Medulla oblongata (tissue), 1 donor: ENCODE measurements around the gene SUPT3H.
"Not testable (repeated sequence)": the region's sequence is repeated elsewhere in the genome, so short reads cannot be mapped to it uniquely, and the experiment has no call there.

Source experiments
- DNase-seq: peaks from one replicate; pipeline ENCODE4 v3.0.0-alpha.2; 2015; ENCODE audit errors: extremely low spot score

SUPT3H gene

DNA sequence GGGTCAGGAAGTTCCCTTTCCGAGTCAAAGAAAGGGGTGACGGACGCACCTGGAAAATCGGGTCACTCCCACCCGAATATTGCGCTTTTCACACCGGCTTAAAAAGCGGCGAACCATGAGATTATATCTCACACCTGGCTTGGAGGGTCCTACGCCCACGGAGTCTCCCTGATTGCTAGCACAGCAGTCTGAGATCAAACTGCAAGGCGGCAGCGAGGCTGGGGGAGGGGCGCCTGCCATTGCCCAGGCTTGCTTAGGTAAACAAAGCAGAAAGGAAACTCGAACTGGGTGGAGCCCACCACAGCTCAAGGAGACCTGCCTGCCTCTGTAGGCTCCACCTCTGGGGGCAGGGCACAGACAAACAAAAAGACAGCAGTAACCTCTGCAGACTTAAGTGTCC, 315.1 kb downstream of the SUPT3H start:
- DNase-seq, result not testable (repeated sequence)

DNA sequence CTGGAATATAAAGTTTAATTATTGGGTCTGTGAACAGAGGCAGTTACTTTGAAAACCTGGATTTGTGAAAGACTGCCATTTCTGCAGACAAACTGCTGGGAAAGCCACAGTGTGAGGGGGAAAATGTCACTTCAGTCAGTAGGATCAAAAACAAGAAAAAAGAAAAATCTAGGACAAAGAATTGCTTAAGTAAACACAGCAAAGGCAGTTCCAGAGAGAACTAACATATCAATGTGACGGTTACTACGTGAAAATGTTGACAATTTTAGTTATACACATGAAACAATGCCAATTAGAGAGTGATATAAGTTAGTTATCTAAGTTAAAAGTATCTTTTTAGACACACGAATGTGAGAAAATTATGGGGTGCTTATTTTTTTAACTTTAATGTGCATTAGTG, 320.0 kb downstream of the SUPT3H start:
- DNase-seq, result no peak

DNA sequence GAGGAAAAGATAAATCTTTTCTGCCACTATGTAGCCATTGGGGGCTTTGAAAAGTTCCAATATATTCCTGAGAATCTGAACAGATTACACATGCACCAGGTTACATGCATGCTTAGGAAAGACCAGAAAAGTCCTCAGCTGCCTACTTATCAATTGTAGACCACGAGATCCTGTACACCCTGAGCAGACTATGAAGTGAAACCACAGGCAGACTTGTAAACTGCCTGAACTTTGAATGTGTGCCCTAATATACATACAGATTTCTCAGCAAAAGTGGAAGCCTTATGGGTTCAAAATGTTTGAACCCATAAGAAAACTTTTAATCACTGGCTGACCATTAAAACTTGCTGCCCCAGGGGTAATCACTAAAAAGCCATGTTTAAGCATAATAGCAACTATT, 323.1 kb downstream of the SUPT3H start:
- peak; percentile 35 for DNase-seq

DNA sequence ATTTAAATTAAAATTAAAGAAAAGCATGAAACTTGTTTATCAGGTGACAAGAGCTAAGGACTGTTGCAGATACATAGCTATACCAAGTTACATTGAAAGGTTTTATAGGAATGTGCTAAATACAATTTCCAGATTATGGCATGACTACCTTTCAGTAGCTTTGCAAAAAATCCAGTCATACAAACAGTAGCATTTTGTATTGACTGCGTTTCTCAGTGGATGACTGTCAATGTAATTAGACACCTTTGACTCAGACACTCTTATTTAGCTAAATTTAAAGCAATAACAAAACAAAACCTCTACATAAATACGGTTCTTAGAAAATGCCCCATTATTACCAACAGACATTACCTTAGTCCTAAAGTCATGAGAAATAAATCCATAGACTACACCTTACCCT, 325.4 kb downstream of the SUPT3H start:
- no peak for DNase-seq

DNA sequence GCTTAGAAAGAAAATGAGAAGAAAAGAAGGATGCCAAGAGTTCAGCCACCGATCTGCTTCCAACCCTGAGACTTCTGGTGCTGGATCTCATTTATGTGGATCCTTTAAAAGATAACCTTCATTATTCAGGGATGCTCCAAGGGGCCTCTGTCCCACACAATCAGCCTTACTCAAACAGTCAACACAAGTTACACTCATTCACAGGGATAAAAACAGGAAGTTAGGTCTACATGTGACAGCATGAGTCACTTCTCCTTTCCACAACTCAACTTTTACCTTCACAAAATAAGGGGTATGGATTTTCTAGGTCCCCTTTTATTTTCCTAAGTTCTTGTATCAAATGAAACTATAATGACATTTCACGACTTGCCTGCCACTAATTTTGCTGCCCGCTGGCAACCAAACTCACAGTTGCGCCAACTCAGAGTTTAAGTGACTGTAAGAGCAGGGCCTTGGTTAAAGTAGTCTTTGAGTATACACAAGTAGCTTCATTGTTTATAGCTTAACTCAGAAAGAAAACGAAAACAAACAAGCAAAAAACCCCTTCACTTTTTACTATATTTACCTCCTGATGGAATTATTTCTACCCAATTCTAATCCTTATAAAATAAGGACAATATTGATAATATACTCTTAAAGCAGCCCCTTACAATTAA, 328.4 kb downstream of the SUPT3H start:
- DNase-seq, result peak; percentile 54

DNA sequence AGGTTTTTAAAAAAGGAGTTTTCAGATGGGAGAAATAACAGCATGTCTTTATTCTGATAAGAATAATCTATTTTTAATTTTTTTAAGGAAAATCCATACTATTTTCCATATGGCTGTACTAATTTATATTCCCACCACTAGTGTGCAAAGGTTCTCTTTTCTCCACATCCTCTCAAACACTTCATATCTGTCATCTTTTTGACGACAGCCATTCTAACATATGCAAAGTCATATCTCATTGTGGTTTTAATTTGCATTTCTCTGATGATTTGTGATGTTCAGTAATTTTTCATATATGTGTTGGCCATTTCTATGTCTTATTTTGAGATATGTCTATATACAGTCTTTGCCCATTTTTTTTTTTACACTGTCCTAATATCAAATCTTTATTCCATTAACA, 330.2 kb downstream of the SUPT3H start:
- DNase-seq, result no peak

DNA sequence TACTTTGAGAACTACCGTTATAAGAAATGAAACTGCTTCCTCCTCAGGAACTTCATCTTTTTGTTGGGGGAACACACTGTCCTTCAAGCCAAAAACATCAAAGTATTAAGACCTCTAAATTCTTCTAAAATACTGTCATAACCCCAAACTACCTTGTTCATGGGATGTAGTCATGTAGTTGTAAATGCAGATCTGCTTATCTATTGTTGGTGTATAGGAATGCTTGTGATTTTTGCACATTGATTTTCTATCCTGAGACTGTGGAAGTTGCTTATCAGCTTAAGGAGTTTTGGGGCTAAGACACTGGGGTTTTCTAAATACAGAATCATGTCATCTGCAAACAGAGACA, 332.5 kb downstream of the SUPT3H start:
- no peak for DNase-seq

DNA sequence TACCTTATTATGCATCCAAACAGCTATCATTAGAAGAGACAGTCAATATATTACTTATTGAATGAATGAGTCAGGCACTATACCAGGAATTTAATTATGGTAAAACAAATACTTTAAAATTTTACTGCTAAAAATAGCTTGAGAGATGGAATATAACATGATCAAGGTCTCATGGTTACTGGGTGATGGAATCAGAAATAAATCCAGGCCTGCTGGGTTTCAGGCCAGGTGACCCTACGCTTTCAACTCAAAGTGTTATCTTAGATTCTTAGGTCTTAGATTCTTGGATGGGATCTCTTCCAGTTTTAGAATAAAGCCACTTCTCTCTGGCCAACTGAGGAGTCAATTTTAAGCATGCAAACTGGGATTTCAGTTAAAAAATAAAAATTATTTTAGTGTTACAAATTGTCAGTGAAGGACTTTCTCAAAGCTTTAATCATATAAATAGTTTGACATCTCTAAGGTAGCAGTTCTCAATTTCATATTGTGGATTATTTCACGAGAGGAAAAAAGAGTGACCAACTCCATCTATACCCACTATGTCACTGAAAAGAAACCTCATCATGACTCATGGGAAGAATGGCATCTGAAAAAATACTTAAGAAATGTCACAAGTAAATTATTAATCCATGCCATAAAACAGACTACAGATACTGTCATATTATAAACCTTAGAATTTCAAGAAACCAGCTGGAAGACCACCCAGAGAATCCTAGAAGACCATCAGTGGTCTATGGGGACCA, 333.1 kb downstream of the SUPT3H start:
- DNase-seq, result no peak

DNA sequence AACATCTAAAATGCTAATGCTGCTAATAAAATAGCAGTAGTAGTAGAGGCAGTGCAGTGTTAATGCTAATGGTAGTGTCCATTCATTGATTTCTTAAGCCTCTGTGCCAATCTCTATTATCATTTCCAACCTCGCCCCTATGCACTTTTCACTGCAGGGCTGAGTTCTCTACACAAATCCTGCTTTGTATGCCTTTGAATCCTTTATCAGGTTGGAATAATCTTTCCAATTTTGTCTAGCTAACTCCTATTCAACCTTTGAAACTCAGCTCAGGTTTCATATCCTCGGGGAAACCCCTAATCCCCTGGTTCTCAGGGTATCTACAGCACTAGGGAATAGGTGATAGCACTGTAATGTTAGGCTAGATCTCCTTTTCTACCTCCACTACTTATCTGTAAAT, 333.6 kb downstream of the SUPT3H start:
- DNase-seq, result no peak

DNA sequence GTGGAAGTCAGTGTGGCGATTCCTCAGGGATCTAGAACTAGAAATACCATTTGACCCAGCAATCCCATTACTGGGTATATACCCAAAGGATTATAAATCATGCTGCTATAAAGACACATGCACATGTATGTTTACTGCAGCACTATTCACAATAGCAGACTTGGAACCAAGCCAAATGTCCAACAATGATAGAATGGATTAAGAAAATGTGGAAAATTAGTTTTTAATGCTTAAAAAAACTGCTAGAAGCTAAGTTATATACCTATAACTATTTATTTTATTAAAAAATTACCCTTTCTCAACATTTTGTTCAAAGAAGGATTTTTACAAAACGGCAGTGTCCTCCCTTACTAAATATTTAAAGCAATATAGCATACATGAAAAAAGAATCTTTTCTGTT, 335.1 kb downstream of the SUPT3H start:
- DNase-seq, result not testable (repeated sequence)

DNA sequence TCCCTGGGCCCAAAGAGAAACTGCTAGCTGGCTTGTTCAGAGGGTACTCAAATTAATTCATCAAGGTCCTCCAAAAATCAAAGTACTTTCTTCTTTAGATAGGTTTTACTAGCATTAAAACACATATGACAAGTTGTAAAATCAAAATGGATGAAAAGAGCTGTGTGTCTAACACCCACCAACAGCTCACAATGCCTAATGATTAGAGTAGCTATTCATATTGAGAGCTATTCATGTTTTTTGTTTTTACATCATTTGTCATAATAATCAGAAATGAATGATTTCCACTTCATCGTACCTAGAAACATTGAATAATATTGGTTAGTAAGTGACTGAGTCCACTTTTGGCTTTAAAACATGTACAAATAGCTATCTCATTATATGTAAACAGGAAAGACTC, 339.5 kb downstream of the SUPT3H start:
- no peak for DNase-seq

DNA sequence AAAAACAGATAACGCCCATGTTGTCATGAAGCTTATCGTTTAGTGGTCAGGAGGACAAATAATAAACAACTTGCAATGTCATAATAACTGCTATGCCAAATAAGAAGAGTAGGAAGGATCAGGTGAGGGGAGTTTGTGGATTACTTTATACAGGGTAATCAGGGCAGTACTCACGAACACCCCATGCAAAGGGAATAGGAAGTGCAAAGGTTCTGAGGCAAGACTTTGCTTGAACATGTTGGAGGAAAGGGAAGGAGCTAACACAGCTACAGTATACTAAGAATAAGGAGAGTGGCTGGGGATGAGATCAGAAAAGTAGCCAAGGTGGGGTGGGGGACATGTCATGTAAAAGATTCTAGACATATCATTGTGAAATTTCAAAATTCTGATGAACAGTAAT, 341.6 kb downstream of the SUPT3H start:
- DNase-seq, result no peak

DNA sequence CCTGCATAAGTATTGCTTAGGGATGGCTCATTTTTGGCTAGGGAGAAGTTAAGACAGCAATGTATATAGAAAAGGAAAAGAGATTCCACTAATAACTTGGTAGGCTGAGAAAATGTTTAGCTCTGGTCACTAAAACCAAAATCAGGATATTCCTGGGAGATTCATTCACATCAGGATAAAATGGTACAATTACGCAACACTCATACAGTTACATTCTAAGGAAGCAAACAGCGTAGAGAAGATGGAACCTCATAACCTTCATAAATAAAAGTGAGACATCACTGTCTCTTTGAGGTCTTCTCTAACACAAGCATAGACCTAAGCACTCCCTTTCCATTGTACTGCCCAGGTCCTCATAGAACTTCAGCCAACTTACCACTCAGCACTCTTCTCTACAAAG, 345.3 kb downstream of the SUPT3H start:
- no peak for DNase-seq

DNA sequence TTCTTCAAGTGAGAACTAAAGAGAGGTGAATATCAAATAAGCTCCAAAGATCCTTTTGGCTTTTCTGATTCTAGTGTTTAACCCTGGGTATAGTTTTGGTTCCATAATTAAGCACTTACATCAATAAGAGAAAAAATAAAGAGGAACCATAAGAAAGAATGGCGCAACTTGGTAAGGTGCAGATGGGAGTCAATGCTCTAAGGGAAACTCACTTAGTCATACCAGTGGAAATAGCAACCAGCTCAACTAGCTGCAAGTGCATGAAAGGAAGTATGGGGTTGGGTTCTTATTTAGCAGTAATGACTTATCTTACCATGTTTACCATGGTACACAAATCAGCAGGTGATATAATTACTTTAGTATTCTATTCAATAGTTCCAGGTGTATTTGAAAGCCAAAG, 346.1 kb downstream of the SUPT3H start:
- no peak for DNase-seq

DNA sequence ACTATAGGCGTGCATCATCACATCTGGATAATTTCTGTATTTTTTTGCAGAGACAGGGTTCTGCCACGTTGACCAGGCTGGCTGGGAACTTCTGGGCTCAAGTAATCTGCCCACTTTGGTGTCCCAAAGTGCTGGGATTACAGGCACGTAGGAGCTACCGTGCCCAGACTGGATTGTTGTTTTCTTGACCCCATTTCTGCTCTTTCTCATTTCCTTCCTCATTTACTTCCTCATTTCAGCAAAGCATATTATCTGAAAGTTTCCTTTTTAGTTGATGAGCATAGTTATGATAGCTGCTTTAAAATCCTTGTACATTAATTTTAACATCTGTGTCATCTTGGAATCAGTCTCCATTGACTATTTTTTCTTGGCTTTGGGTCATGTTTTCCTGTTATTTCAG, 350.6 kb downstream of the SUPT3H start:
- DNase-seq, result no peak

DNA sequence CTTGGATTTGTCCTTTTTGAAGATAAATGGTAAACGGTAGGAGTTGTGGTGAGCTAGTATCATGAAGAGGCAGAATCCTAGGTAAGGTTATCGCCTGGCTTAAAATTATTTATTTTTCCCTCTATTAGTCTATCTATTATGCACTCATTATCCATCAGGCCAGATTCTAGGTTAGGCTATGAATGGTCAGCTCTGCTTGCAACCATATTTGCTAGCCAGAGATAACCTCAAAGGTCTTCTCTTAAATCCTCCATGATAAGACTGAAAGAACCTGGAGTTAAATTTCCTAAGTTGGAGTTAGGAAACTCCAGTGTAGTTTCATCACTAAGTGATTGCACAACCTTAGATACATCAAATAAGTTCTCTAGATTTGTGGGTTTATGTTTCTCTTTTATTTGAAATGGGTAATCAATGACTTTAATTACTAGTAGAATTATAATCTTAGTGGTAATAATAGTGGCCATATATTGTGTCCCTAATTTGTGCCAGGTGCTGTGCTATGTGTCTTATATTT, 351.7 kb downstream of the SUPT3H start:
- DNase-seq, result no peak

DNA sequence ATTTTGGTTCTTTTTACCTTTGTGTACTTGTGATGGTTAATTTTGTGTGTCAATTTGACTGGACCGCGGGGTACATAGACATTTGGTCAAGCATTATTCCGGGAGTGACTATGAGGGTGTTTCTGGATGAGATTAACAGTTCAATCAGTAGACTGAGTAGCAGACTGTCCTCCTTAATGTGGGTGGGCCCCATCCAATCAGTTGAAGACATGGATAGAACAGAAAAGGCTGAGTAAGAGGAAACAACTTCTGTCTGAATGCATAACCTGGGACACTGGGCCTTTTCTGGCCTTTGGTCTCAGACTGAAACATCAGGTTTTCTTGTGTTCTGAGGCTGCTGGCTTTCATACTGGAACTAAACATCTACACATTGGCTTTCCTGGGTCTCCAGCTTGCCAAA, 353.1 kb downstream of the SUPT3H start:
- no peak for DNase-seq

DNA sequence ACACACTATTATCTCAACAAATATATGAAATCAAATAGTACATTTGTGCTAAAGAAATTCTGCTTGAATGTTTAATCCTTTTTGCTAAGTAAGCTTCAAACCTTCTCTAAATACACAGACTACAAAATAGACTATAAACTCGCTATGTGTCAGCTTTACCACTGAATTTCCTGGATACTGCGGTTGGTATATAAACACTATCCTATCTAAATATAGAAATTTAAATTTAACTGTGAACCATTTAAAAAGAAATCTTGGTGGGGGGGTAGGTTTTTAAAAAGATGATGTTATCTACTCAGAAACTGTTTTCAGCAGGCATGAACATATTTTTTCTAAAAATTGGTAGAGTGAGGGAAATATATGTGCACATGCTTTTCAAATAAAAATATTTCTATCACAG, 356.1 kb downstream of the SUPT3H start:
- no peak for DNase-seq

DNA sequence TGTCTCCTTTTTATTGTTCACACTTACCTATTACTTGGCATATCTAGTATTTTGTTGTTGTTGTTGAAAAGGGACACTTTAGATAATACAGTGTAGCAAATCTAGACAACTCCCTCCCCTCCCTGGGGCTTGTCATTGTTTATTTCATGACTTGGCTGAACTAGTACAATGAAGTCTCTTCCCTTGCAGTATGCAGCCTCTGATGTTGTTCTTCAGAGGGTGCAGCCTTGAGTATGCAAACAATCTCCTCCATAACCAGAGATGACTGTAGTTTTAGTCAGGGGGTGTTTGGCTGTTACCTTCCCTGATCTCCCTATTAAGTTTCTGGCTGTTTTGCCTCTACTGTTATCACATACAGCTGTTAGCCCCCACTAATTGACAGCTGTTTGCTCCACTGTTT, 365.0 kb downstream of the SUPT3H start:
- no peak for DNase-seq

DNA sequence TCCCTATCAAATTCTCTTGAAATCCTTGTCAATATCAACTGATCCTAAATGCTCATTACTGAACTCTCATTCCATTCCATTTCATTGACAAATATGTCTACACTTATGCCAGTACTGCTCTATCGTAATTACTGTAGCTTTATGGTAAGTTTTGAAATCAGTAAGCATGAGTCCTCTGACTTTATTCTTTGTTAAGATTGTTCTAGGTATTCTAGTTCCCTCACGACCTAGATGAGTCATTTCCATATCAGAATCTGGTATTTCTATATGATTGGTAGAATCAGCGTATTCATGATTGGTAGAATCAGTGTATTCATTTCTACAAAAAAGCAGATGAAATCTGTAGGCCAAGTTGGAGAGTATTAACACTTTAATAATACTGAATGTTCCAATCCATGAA, 368.2 kb downstream of the SUPT3H start:
- DNase-seq, result no peak

DNA sequence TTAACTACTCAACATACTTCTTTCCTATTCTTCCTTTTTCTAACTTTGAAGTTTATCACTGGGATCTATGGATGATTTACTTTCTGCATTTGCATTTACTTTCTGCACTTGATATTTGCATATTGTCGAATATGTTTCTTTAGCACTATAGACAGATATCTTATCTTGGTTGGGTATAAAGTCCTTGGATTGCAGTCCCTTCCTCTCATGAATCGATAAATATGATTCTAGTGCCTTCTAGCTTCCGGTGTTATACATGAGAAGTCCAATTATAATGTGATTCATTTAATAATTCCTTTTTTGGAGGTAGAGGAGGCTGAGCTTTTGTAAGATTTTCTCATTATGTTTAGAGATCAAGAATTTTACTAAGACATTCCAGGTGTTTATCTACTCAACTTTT, 370.8 kb downstream of the SUPT3H start:
- DNase-seq, result no peak

DNA sequence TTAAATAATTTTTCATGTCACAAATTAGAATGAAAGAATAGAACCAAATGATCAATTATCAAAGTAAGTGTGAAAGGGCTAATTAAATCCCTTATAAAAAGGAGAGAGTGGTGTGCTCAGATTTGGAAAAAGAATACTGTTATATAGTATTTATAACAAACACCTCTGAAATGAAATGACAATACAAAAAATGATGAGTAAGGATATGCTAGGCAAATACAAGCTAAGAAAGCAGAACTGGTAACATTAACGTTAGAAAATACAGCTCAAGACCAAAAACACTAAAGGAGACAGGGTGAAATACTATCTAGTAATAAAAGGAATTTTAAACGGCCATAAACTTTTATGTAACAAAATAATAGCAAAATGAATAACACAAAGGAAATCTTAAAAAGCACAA, 373.8 kb downstream of the SUPT3H start:
- DNase-seq, result no peak

DNA sequence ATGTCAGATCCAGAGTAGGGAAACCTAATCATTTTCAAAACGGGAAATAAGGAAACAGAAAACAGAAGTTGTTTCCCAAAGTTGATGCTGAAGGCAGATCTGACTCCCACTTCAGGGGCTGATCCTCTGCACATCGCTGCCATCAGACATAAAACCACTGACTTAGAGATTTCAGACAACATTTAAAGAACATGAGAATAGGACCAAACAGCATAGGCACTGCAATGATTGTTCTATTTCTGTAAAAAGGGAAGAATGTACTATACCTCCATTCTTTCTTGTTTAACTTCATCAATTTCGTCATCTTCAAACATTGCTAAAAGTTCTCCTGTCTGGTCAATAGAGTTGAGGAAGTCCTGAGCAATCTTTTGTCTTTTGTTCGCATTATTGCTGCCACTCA, 374.3 kb downstream of the SUPT3H start:
- DNase-seq, result peak; percentile 71
